ENCODE results near the gene ZNF43. TPM values are rescaled to one million over a fixed set of nuclear protein-coding genes. Genes with fewer than 3 reads are reported as not detected.
A peak's percentile ranks its signal among the peaks of the same experiment; 100 is the strongest.
"Not testable (repeated sequence)": the region's sequence is repeated elsewhere in the genome, so short reads cannot be mapped to it uniquely, and the experiment has no call there.

ZNF43 gene
- total RNA-seq, 1 donor from 2014 or later: 5.2 TPM

- no peak for ATAC-seq
Measured at GRCh38 chr19:21824679-21825078, 11.3 kb downstream of the ZNF43 start.

GRCh38 chr19:21823224-21823623 lies 12.8 kb downstream of the ZNF43 start:
- intact Hi-C loops (cut with DNase I): no loop called here
- ATAC-seq (no peak), DNase-seq (ENCODE audit: missing footprints) (no peak)

More at GRCh38 chr19:21824679-21825078, 11.3 kb downstream of the ZNF43 start:
- intact Hi-C loops (cut with DNase I): no loop called here
- DNase-seq (ENCODE audit: missing footprints): no peak

DNA sequence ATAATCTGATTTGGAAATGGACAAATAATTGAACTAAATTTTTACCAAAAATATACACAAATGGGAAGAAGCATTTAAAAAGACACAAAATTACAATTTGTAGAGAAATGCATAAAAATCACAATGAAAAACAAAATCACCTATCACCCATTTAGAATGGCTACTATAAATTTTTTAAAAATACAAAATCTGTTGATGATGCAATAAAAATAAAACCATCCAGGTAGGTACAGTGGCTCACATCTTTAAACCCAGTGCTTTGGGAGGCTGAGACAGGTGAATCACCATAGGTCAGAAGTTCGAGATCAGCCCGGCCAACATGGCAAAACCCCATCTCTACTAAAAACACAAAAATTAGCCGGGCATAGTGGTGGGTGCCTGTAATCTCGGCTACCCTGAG lies 23.5 kb downstream of the ZNF43 start:
- DNase-seq (ENCODE audit: missing footprints) (no peak), ATAC-seq (no peak)
- intact Hi-C loops (cut with DNase I): no loop called here

DNA sequence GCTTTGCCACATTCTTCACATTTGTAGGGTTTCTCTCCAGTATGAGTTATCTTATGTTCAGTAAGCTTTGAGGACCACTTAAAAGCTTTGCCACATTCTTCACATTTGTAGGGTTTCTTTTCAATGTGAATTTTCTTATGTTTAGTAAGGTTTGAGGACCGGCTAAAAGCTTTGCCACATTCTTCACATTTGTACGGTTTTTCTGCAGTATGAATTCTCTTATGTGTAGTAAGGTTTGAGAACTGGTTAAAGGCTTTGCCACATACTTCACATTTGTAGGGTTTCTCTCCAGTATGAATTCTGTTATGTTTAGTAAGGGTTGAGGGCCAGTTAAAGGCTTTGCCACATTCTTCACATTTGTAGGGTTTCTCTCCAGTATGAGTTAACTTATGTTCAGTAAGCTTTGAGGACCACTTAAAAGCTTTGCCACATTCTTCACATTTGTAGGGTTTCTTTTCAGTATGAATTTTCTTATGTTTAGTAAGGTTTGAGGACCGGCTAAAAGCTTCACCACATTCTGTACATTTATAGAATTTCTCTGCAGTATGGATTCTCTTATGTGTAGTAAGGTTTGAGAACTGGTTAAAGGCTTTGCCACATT lies 27.5 kb downstream of the ZNF43 start:
- ATAC-seq; DNase-seq (ENCODE audit: missing footprints); intact Hi-C loops (cut with DNase I): not testable (repeated sequence)

GRCh38 chr19:21789466-21790085 lies 46.4 kb downstream of the ZNF43 start:
- intact Hi-C loops (cut with DNase I): no loop called here
- DNase-seq (ENCODE audit: missing footprints) (no peak), ATAC-seq (no peak)

GRCh38 chr19:21786936-21787335 lies 49.0 kb downstream of the ZNF43 start:
- ATAC-seq (no peak), DNase-seq (ENCODE audit: missing footprints) (no peak)
- intact Hi-C loops (cut with DNase I): no loop called here

- ATAC-seq; DNase-seq (ENCODE audit: missing footprints); intact Hi-C loops (cut with DNase I): not testable (repeated sequence)
Measured at GRCh38 chr19:21775792-21776191, 60.2 kb downstream of the ZNF43 start.

DNA sequence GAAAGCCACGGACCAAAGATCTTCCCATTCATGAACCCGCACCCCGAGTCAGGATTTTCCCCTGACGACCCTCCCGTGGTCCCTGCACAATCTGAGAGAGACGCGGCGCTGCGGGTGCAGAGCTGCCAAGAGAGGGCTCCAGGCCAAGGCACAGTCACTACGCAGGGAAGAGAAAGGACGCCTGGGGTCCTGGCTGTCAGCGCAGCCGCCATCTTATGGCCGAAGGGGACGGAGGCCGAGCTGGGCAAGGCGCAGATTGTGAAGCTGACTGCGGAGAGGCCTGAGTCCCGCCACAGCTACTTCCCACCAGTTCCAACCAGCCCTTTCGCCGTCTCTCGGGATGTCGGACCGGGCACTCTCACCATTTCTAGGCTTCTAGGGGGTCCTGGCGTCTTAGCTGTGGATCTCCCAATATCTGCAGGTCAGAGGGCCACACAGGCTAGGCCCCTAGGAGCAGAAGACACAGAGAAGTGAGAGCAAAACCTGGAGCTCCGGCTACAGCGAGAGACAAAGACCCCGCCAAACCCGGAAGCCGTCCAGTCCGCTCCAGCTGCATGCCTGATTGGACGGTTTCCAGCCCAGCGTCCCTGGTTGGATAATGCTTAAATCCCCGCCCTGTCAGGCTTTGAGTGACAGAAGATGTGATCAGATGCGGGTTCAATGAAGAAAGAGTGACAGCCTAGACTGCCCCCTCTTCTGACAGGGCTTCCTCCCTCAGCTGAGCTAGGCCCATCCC lies 68.7 kb downstream of the ZNF43 start, which contains the start of gene ZNF100:
Gene ZNF100, minus strand, starts transcription at position 515 of the 736 bp plus-strand sequence. Its CDS starts 150 bp downstream, at position 365.
- peak; percentile 97 for ATAC-seq
- DNase-seq (ENCODE audit: missing footprints): peak; percentile 95
- intact Hi-C loops (cut with DNase I): loop anchor here (2.0 kb wide), 1 partner anchor 70 kb away; the partner anchor contains the start of gene ZNF43

GRCh38 chr19:21766705-21767064 lies 69.3 kb downstream of the ZNF43 start:
- intact Hi-C loops (cut with DNase I): loop anchor here (2.0 kb wide), 1 partner anchor 70 kb away; the partner anchor contains the start of gene ZNF43
- not testable (repeated sequence) for ATAC-seq; DNase-seq (ENCODE audit: missing footprints)

DNA sequence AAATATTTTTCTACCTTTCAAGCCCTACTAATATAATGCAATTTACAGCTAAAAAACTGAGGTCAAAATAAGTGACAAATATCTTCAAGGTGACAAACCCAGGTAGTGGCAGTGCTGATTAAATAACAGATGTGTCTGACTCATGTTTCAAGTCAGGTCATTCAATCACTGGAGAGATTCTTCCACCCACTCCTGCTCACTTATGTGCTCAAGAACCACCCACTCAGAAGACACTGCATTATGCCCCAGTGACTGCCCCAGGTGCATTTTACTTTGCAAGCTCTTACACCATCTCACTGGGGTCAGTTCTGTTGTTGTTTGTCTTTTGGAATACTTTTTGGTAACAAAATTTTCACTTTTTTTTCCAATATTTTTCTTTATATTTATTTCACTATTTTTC lies 70.8 kb downstream of the ZNF43 start:
- no peak for DNase-seq (ENCODE audit: missing footprints)
- intact Hi-C loops (cut with DNase I): no loop called here
- ATAC-seq: no peak

- intact Hi-C loops (cut with DNase I); DNase-seq (ENCODE audit: missing footprints); ATAC-seq: not testable (repeated sequence)
Measured at GRCh38 chr19:21761547-21761946, 74.4 kb downstream of the ZNF43 start.

GRCh38 chr19:21758296-21758695 lies 77.7 kb downstream of the ZNF43 start:
- ATAC-seq (no peak), DNase-seq (ENCODE audit: missing footprints) (no peak)
- intact Hi-C loops (cut with DNase I): no loop called here

DNA sequence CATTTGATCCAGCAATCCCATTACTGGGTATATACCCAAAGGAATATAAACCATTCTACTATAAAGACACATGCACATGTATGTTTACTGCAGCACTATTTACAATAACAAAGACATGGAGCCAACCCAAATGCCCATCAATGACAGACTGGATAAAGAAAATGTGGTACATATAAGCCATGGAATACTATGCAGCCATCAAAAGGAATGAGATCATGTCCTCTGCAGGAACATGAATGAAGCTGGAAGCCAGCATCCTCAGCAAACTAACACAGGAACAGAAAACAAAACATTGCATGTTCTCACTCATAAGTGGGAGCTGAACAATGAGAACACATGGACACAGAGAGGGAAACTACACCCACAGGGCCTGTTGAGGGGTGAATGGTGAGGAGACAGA lies 80.4 kb downstream of the ZNF43 start:
- ATAC-seq; intact Hi-C loops (cut with DNase I); DNase-seq (ENCODE audit: missing footprints): not testable (repeated sequence)

Other genes with a start within 250 kb of the ZNF43 start
- gene ZNF100, start 68.6 kb downstream of the ZNF43 start, total RNA-seq: 7.0 TPM
- 23.6 TPM for gene ZNF208, start 174.8 kb upstream of the ZNF43 start, total RNA-seq
- 0.60 TPM for gene ZNF257, start 216.3 kb upstream of the ZNF43 start, total RNA-seq